ENCODE data around the gene SLC29A2. TPM values are rescaled to one million over a fixed set of nuclear protein-coding genes. Genes with fewer than 3 reads are reported as not detected.

The SLC29A2 gene
- total and polyA plus RNA-seq, 2 donors (not counting 1 experiment from before 2014, with no cell fraction given), result 16.2 to 18.5 TPM

GRCh38 chr11:66369073-66369894 lies 2.3 kb downstream of the SLC29A2 start:
- intact Hi-C loops (cut with micrococcal nuclease), result no loop called here
- no peak overlapping the region for H3K9ac ChIP-seq (ENCODE audit: low read length)
- WGBS (ENCODE audit: insufficient coverage), result 97% methylated on average over 22 of the region's 25 CpGs
- H3K79me2 ChIP-seq (ENCODE audit: control insufficient read depth, insufficient read depth, low read length), result no peaks in the 10 kb centered on the region
- ChIA-PET POLR2A (interaction anchor here (1.3 kb wide), 1 partner anchor 57 kb away, joined by 3 read pairs; no protein-coding TSS in a partner anchor), CTCF (interaction anchor here (1.5 kb wide), 1 partner anchor 19 kb away, joined by 3 read pairs; no protein-coding TSS in a partner anchor)
- no peaks in the 10 kb centered on the region for H3K9me3 Mint-ChIP-seq (ENCODE audit: insufficient read depth)
- no peak overlapping the region for H3K27ac Mint-ChIP-seq
- DNase-seq (no peak), ATAC-seq (ENCODE audit: low read depth) (no peak)
- H3K4me3 Mint-ChIP-seq, result peak overlapping the region; percentile 30
- H2AFZ ChIP-seq (ENCODE audit: insufficient read depth, low read depth, low read length, poor library complexity, severe bottlenecking), result no peak overlapping the region
- no peak overlapping the region for H3K4me2 ChIP-seq (replicated peaks; ENCODE audit: low read depth, low read length, poor library complexity, severe bottlenecking)
- H3K4me3 ChIP-seq (ENCODE audit: control extremely low read depth in 1 of 5, extremely low read depth in 1 of 5, insufficient read depth in 1 of 5, low read depth in 2 of 5, low read length in 4 of 5), result no peak overlapping the region
- no peaks in the 10 kb centered on the region for H3K27me3 Mint-ChIP-seq
- peaks cover 9 to 15% of the 10 kb centered on the region in 2 donors for H3K4me1 ChIP-seq (ENCODE audit: control insufficient read depth in 2 of 2, insufficient read depth in 2 of 2, low read length in 2 of 2)
- no peaks in the 10 kb centered on the region for H4K20me1 ChIP-seq (ENCODE audit: control insufficient read depth, insufficient read depth, low read length, poor library complexity, severe bottlenecking)
- H3K4me1 Mint-ChIP-seq, result peaks cover 10% of the 10 kb centered on the region
- no peaks in the 10 kb centered on the region for H3K36me3 ChIP-seq (replicated peaks in 1 of 2; ENCODE audit: control extremely low read depth in 1 of 2, control insufficient read depth in 1 of 2, extremely low read depth in 1 of 2, insufficient read depth in 2 of 2, low read length in 1 of 2)
- peaks cover 0 to 10% (median 0%) of the 10 kb centered on the region in 3 donors for H3K9me3 ChIP-seq (ENCODE audit: control extremely low read depth in 1 of 3, control insufficient read depth in 2 of 3, insufficient read depth in 1 of 3, low read length in 2 of 3)
- H3K27me3 ChIP-seq (replicated peaks in 1 of 4; ENCODE audit: control extremely low read depth in 1 of 4, control insufficient read depth in 3 of 4, insufficient read depth in 4 of 4, low read length in 3 of 4), result no peaks in the 10 kb centered on the region
- TF ChIP-seq CTCF (IDR thresholded peaks at IDR 0.05), result no peak
- no peak for TF ChIP-seq EZH2 (IDR thresholded peaks at IDR 0.05; ENCODE audit: borderline replicate concordance, insufficient read depth, low read depth, low read length, poor library complexity, severe bottlenecking)
- H3K27ac ChIP-seq (ENCODE audit: low read length in 2 of 2), result no peak overlapping the region

- Histone ChIP-seq H3K27me3 (replicated peaks in 1 of 4; ENCODE audit: control extremely low read depth in 1 of 4, control insufficient read depth in 3 of 4, insufficient read depth in 4 of 4, low read length in 3 of 4) (no peaks in the 10 kb centered on the region), H3K4me1 (ENCODE audit: control insufficient read depth in 2 of 2, insufficient read depth in 2 of 2, low read length in 2 of 2) (peaks cover 9 to 15% of the 10 kb centered on the region in 2 donors), H4K20me1 (ENCODE audit: control insufficient read depth, insufficient read depth, low read length, poor library complexity, severe bottlenecking) (no peaks in the 10 kb centered on the region), H3K4me3 (ENCODE audit: control extremely low read depth in 1 of 5, extremely low read depth in 1 of 5, insufficient read depth in 1 of 5, low read depth in 2 of 5, low read length in 4 of 5) (no peak overlapping the region), H3K36me3 (replicated peaks in 1 of 2; ENCODE audit: control extremely low read depth in 1 of 2, control insufficient read depth in 1 of 2, extremely low read depth in 1 of 2, insufficient read depth in 2 of 2, low read length in 1 of 2) (no peaks in the 10 kb centered on the region), H3K9me3 (ENCODE audit: control extremely low read depth in 1 of 3, control insufficient read depth in 2 of 3, insufficient read depth in 1 of 3, low read length in 2 of 3) (peaks cover 0 to 10% (median 0%) of the 10 kb centered on the region in 3 donors), H3K9ac (ENCODE audit: low read length) (no peak overlapping the region), H3K4me2 (replicated peaks; ENCODE audit: low read depth, low read length, poor library complexity, severe bottlenecking) (no peak overlapping the region), H3K27ac (ENCODE audit: low read length in 2 of 2) (no peak overlapping the region), H2AFZ (ENCODE audit: insufficient read depth, low read depth, low read length, poor library complexity, severe bottlenecking) (no peak overlapping the region), H3K79me2 (ENCODE audit: control insufficient read depth, insufficient read depth, low read length) (no peaks in the 10 kb centered on the region)
- TF ChIP-seq EZH2 (IDR thresholded peaks at IDR 0.05; ENCODE audit: borderline replicate concordance, insufficient read depth, low read depth, low read length, poor library complexity, severe bottlenecking) (no peak), CTCF (IDR thresholded peaks at IDR 0.05) (no peak)
- Mint-ChIP-seq H3K4me1 (peaks cover 10% of the 10 kb centered on the region), H3K27ac (no peak overlapping the region), H3K9me3 (ENCODE audit: insufficient read depth) (no peaks in the 10 kb centered on the region), H3K4me3 (no peak overlapping the region), H3K27me3 (no peaks in the 10 kb centered on the region)
- DNase-seq (no peak), ATAC-seq (ENCODE audit: low read depth) (no peak)
- POLR2A ChIA-PET, result no interaction called here
- intact Hi-C loops (cut with micrococcal nuclease), result no loop called here
- CTCF ChIA-PET, result interaction anchor here (1.0 kb wide), 1 partner anchor 57 kb away, joined by 3 read pairs; no protein-coding TSS in a partner anchor
- WGBS (ENCODE audit: insufficient coverage), result 91% methylated on average over 5 of the region's 6 CpGs
Observed at GRCh38 chr11:66368484-66368883, 3.1 kb downstream of the SLC29A2 start.

Measured in B cell (primary cell).